H9 (cell line): Measurements from ENCODE around the gene SNX32. TPM values are rescaled to one million over a fixed set of nuclear protein-coding genes. Genes with fewer than 3 reads are reported as not detected.

Experiments
- DNase-seq: peaks from one replicate; pipeline ENCODE4 v3.0.0-alpha.2; 2017
- H2AFZ ChIP-seq: one replicate; pipeline ENCODE4 v1.6.1; 2013; ENCODE audit warnings: mild to moderate bottlenecking, low read length, control low read depth, moderate library complexity
- H2AK5ac ChIP-seq: 2 replicates; pipeline ENCODE4 v1.6.1; 2013; ENCODE audit warnings: low read length, control low read depth, mixed read lengths; ENCODE audit not compliant: insufficient read length
- H2BK120ac ChIP-seq: one replicate; pipeline ENCODE4 v1.6.1; 2013; ENCODE audit warnings: low read depth, mild to moderate bottlenecking, low read length, control low read depth, inconsistent platforms; ENCODE audit not compliant: poor library complexity, severe bottlenecking
- H2BK12ac ChIP-seq: 2 replicates; pipeline ENCODE4 v1.6.1; 2013; ENCODE audit warnings: low read length, control low read depth, mixed read lengths, low read depth; ENCODE audit not compliant: insufficient read length
- H2BK15ac ChIP-seq: 2 replicates; pipeline ENCODE4 v1.6.1; 2013; ENCODE audit warnings: low read depth, low read length, control low read depth
- H2BK20ac ChIP-seq: one replicate; pipeline ENCODE4 v1.6.1; 2013; ENCODE audit warnings: low read depth, mild to moderate bottlenecking, low read length, control low read depth, inconsistent platforms; ENCODE audit not compliant: poor library complexity, severe bottlenecking
- H2BK5ac ChIP-seq: 2 replicates; pipeline ENCODE4 v1.6.1; 2013; ENCODE audit warnings: low read length, control low read depth, mixed read lengths; ENCODE audit not compliant: insufficient read length
- H3K14ac ChIP-seq: 2 replicates; pipeline ENCODE4 v1.6.1; 2013; ENCODE audit warnings: low read length, control low read depth; ENCODE audit not compliant: insufficient read depth
- H3K18ac ChIP-seq: 2 replicates; pipeline ENCODE4 v1.6.1; 2013; ENCODE audit warnings: low read depth, mild to moderate bottlenecking, mixed read lengths, low read length, control low read depth; ENCODE audit not compliant: insufficient read length
- H3K23ac ChIP-seq: 2 replicates; pipeline ENCODE4 v1.6.1; 2013; ENCODE audit warnings: low read length, control low read depth, mixed read lengths, low read depth; ENCODE audit not compliant: insufficient read length
- H3K23me2 ChIP-seq: 2 replicates; pipeline ENCODE4 v1.6.1; 2013; ENCODE audit warnings: low read depth, mild to moderate bottlenecking, mixed read lengths, low read length, control low read depth; ENCODE audit not compliant: insufficient read length, poor library complexity, severe bottlenecking
- H3K27ac ChIP-seq: 2 replicates; pipeline ENCODE4 v1.5.1; 2013; ENCODE audit warnings: low read length, control low read depth, mixed read lengths, low read depth; ENCODE audit not compliant: insufficient read length
- H3K27me3 ChIP-seq: 2 replicates; pipeline ENCODE4 v1.6.1; 2013; ENCODE audit warnings: low read length, control low read depth, inconsistent platforms; ENCODE audit not compliant: insufficient read depth
- H3K4ac ChIP-seq: 2 replicates; pipeline ENCODE4 v1.6.1; 2013; ENCODE audit warnings: low read depth, mild to moderate bottlenecking, control low read depth, inconsistent platforms, low read length, moderate library complexity
- H3K4me1 ChIP-seq: 2 replicates; pipeline ENCODE4 v1.6.1; 2013; ENCODE audit warnings: low read length, control low read depth, inconsistent platforms; ENCODE audit not compliant: insufficient read depth
- H3K4me2 ChIP-seq: 2 replicates; pipeline ENCODE4 v1.6.1; 2013; ENCODE audit warnings: low read length, control low read depth, mixed read lengths; ENCODE audit not compliant: insufficient read length, insufficient read depth
- H3K56ac ChIP-seq: 2 replicates; pipeline ENCODE4 v1.6.1; 2013; ENCODE audit warnings: low read depth, mild to moderate bottlenecking, mixed read lengths, low read length, control low read depth; ENCODE audit not compliant: insufficient read length
- H3K79me1 ChIP-seq: 2 replicates; pipeline ENCODE4 v1.6.1; 2013; ENCODE audit warnings: low read depth, mild to moderate bottlenecking, moderate library complexity, low read length, control low read depth, inconsistent platforms; ENCODE audit not compliant: insufficient read depth, poor library complexity, severe bottlenecking
- H3K79me2 ChIP-seq: 2 replicates; pipeline ENCODE4 v1.6.1; 2013; ENCODE audit warnings: low read length, control low read depth, inconsistent platforms; ENCODE audit not compliant: insufficient read depth
- H3K9ac ChIP-seq: 2 replicates; pipeline ENCODE4 v1.6.1; 2013; ENCODE audit warnings: low read length, control low read depth, mixed read lengths; ENCODE audit not compliant: insufficient read length; ENCODE audit errors: extremely low read depth
- H3K9me3 ChIP-seq: one replicate; pipeline ENCODE4 v1.6.1; 2013; ENCODE audit warnings: low read depth, low read length, inconsistent platforms; ENCODE audit not compliant: control insufficient read depth
- H3T11ph ChIP-seq: one replicate; pipeline ENCODE4 v1.6.1; 2013; ENCODE audit warnings: mild to moderate bottlenecking, low read length, control low read depth, inconsistent platforms
- H4K20me1 ChIP-seq: one replicate; pipeline ENCODE4 v1.6.1; 2013; ENCODE audit not compliant: control insufficient read depth, insufficient read length, insufficient read depth
- H4K5ac ChIP-seq: 2 replicates; pipeline ENCODE4 v1.6.1; 2013; ENCODE audit warnings: low read depth, mild to moderate bottlenecking, mixed read lengths, low read length, control low read depth; ENCODE audit not compliant: insufficient read length
- H4K8ac ChIP-seq: replicated peaks from 2 replicates; pipeline ENCODE4 v1.6.1; 2013; ENCODE audit warnings: low read length, control low read depth, mixed read lengths, low read depth; ENCODE audit not compliant: insufficient read length
- H4K91ac ChIP-seq: 2 replicates; pipeline ENCODE4 v1.6.1; 2013; ENCODE audit warnings: low read depth, mild to moderate bottlenecking, moderate library complexity, mixed read lengths, low read length, control low read depth; ENCODE audit not compliant: insufficient read length
- H3K27ac Mint-ChIP-seq, 3 experiments: 2 replicates in 2 of 3; 3 replicates in 1 of 3; pipeline ENCODE4 v1.8.0; 2020 to 2021; ENCODE audit warnings: mixed read lengths in 3 of 3, mild to moderate bottlenecking in 1 of 3, moderate library complexity in 1 of 3
- H3K27me3 Mint-ChIP-seq: 2 replicates; pipeline ENCODE4 v1.8.0; 2021; ENCODE audit warnings: low read depth, mild to moderate bottlenecking, moderate library complexity, mixed read lengths
- H3K36me3 Mint-ChIP-seq, 3 experiments: 2 replicates in 2 of 3; 3 replicates in 1 of 3; pipeline ENCODE4 v1.8.0; 2020 to 2021; ENCODE audit warnings: low read depth in 3 of 3, mixed read lengths in 3 of 3; ENCODE audit not compliant: insufficient read depth in 1 of 3
- H3K4me1 Mint-ChIP-seq, 2 experiments: 2 replicates each; pipeline ENCODE4 v1.8.0; 2020; ENCODE audit warnings: mixed read lengths in 2 of 2
- H3K4me3 Mint-ChIP-seq, 2 experiments: 2 replicates in 1 of 2; 3 replicates in 1 of 2; pipeline ENCODE4 v1.8.0; 2020 to 2021; ENCODE audit warnings: mild to moderate bottlenecking in 2 of 2, mixed read lengths in 2 of 2, moderate library complexity in 1 of 2
- H3K9me3 Mint-ChIP-seq, 2 experiments: 2 replicates in 1 of 2; 3 replicates in 1 of 2; pipeline ENCODE4 v1.8.0; 2020; ENCODE audit warnings: mild to moderate bottlenecking in 2 of 2, mixed read lengths in 2 of 2, moderate library complexity in 1 of 2
- CTCF ChIP-seq: fragments of 200-600 bp; sonication (generic); conservative IDR thresholded peaks from 3 replicates; pipeline ENCODE4 v1.8.0; 2021; ENCODE audit warnings: antibody characterized with exemption, mild to moderate bottlenecking
- WGBS: extraction: QIAGEN DNeasy Blood & Tissue Kit; methylation state at CpG from one replicate; pipeline ENCODE4 v1.1.7; 2013; ENCODE audit warnings: missing lambda C conversion rate, low lambda C conversion rate, mixed read lengths; ENCODE audit not compliant: insufficient read length; ENCODE audit errors: extremely low coverage; 5-methylcytosine and 5-hydroxymethylcytosine counted together
- total RNA-seq: library from RNA; stranded (reverse); gene quantifications from 2 replicates; pipeline ENCODE4 v1.2.1, GENCODE V29; 2021

Gene SNX32
- total RNA-seq, 1 experiment from 2014 or later: 1.2 TPM

GRCh38 chr11:65786008-65786785 lies 47.6 kb upstream of the SNX32 start:
- H3K4me2 ChIP-seq: peak overlapping the region; percentile 41
- no peak overlapping the region for H3K18ac ChIP-seq
- peaks cover 21% of the 10 kb centered on the region; the same call in 1 of the 2 replicates for H3K27me3 ChIP-seq
- H3K4me1 ChIP-seq: peaks cover 4% of the 10 kb centered on the region; the same call in 1 of the 2 replicates
- no peak overlapping the region for H3K4ac ChIP-seq
- no CpG with 5 or more reads among the region's 74 CpGs for WGBS
- H4K5ac ChIP-seq: no peak overlapping the region
- H3K56ac ChIP-seq: no peak overlapping the region
- no peak overlapping the region for H4K8ac ChIP-seq
- no peak overlapping the region; the same call in 1 of the 2 replicates for H3K14ac ChIP-seq
- peaks cover 76% of the 10 kb centered on the region for H3K27me3 Mint-ChIP-seq
- H4K20me1 ChIP-seq: no peaks in the 10 kb centered on the region
- no peaks in the 10 kb centered on the region for H3K79me1 ChIP-seq
- H2BK15ac ChIP-seq: no peak overlapping the region
- no peak overlapping the region for H3T11ph ChIP-seq
- H2AK5ac ChIP-seq: no peak overlapping the region
- no peak overlapping the region for H3K23ac ChIP-seq
- no peaks in the 10 kb centered on the region for H3K79me2 ChIP-seq
- no peak overlapping the region for H3K27ac ChIP-seq
- H3K27ac Mint-ChIP-seq: no peak overlapping the region
- no peak overlapping the region for H2AFZ ChIP-seq
- no peaks in the 10 kb centered on the region for H3K9me3 ChIP-seq
- H2BK12ac ChIP-seq: no peak overlapping the region
- peaks cover 44 to 46% of the 10 kb centered on the region in 2 experiments for H3K4me1 Mint-ChIP-seq
- H2BK20ac ChIP-seq: no peak overlapping the region
- peaks cover 0 to 3% (median 2%) of the 10 kb centered on the region in 3 experiments; a peak in 2 of 7 replicates for H3K36me3 Mint-ChIP-seq
- no peak overlapping the region for H3K9ac ChIP-seq
- no peak overlapping the region for H2BK5ac ChIP-seq
- DNase-seq: peak; percentile 39
- no peak overlapping the region for H2BK120ac ChIP-seq
- no peak for TF ChIP-seq CTCF
- peaks cover 11% of the 10 kb centered on the region for H3K23me2 ChIP-seq
- H3K4me3 Mint-ChIP-seq: peak overlapping the region; percentile 36 to 65
- no peaks in the 10 kb centered on the region; a peak in 1 of 5 replicates for H3K9me3 Mint-ChIP-seq
- H4K91ac ChIP-seq: no peak overlapping the region
